B cell (primary cell): ENCODE data around the gene KRT39. TPM values are rescaled to one million over a fixed set of nuclear protein-coding genes. Genes with fewer than 3 reads are reported as not detected.

ENCODE experiments used
- ATAC-seq: fragments of 200-7000 bp; cut with Tn5 transposase; one replicate; pipeline ENCODE4 v1.10.0; 2021; ENCODE audit warnings: low read depth, mild to moderate bottlenecking, moderate number of reproducible peaks, moderate library complexity
- CTCF ChIA-PET: fragments of 350-600 bp; sonication (Branson Sonifier 250); formaldehyde crosslinking; loops from one replicate; lab custom pipeline; 2021; ENCODE audit warnings: antibody characterized with exemption, inconsistent platforms; lab: Charles Lee
- POLR2A ChIA-PET: fragments of 350-600 bp; sonication (Branson Sonifier 250); formaldehyde crosslinking; loops from one replicate; lab custom pipeline; 2021; ENCODE audit warnings: antibody characterized with exemption; lab: Charles Lee
- DNase-seq: peaks from one replicate; pipeline ENCODE4 v3.0.0; 2013
- H2AFZ ChIP-seq: 2 replicates; pipeline ENCODE4 v1.6.1; 2012; ENCODE audit warnings: mild to moderate bottlenecking, low read depth, low read length; ENCODE audit not compliant: insufficient read depth, poor library complexity, severe bottlenecking
- H3K27ac ChIP-seq, 2 donors: 1 replicate in 1 of 2; 2 replicates in 1 of 2; pipeline ENCODE4 v1.5.1; 2012 to 2013; ENCODE audit warnings: low read length in 2 of 2, mild to moderate bottlenecking in 2 of 2, moderate library complexity in 1 of 2
- H3K27me3 ChIP-seq, 4 experiments: fragments of 200-600 bp in 1 of 4; sonication (generic) in 1 of 4; replicated peaks in 1 of 4; 1 replicate in 2 of 4; 2 replicates in 2 of 4; pipeline versions ENCODE4 v1.6.1 to v1.7.0; 2013 to 2016; ENCODE audit warnings: low read length in 3 of 4, mild to moderate bottlenecking in 2 of 4, mixed read lengths in 1 of 4, moderate library complexity in 1 of 4; ENCODE audit not compliant: insufficient read depth in 4 of 4, control insufficient read depth in 3 of 4; ENCODE audit errors: control extremely low read depth in 1 of 4
- H3K36me3 ChIP-seq, 2 experiments: replicated peaks in 1 of 2; 1 replicate in 1 of 2; 2 replicates in 1 of 2; pipeline versions ENCODE4 v1.6.1 to v1.7.1; 2013; ENCODE audit warnings: low read length in 1 of 2; ENCODE audit not compliant: insufficient read depth in 2 of 2, control insufficient read depth in 1 of 2; ENCODE audit errors: control extremely low read depth in 1 of 2, extremely low read depth in 1 of 2
- H3K4me1 ChIP-seq, 2 donors: fragments of 200-600 bp in 1 of 2; sonication (generic) in 1 of 2; 1 replicate in 1 of 2; 2 replicates in 1 of 2; pipeline versions ENCODE4 v1.5.1 to v1.6.1; 2013 to 2017; ENCODE audit warnings: low read length in 2 of 2; ENCODE audit not compliant: control insufficient read depth in 2 of 2, insufficient read depth in 2 of 2
- H3K4me2 ChIP-seq: replicated peaks from 2 replicates; pipeline ENCODE3; 2012; ENCODE audit warnings: mild to moderate bottlenecking, low read depth, low read length; ENCODE audit not compliant: poor library complexity, severe bottlenecking
- H3K4me3 ChIP-seq, 5 experiments: fragments of 200-600 bp in 1 of 5; sonication (generic) in 1 of 5; 1 replicate in 3 of 5; 2 replicates in 2 of 5; pipeline versions ENCODE4 v1.5.1 to v1.7.0; 2011 to 2016; ENCODE audit warnings: low read length in 4 of 5, mild to moderate bottlenecking in 4 of 5, low read depth in 2 of 5, control low read depth in 1 of 5, moderate library complexity in 1 of 5; ENCODE audit not compliant: insufficient read depth in 1 of 5; ENCODE audit errors: control extremely low read depth in 1 of 5, extremely low read depth in 1 of 5
- H3K79me2 ChIP-seq: fragments of 200-600 bp; sonication (generic); one replicate; pipeline ENCODE4 v1.6.0; 2016; ENCODE audit warnings: low read length; ENCODE audit not compliant: control insufficient read depth, insufficient read depth
- H3K9ac ChIP-seq: fragments of 200-600 bp; sonication (generic); 2 replicates; pipeline ENCODE4 v1.6.1; 2017; ENCODE audit warnings: mild to moderate bottlenecking, low read length, moderate library complexity
- H3K9me3 ChIP-seq, 3 donors: one replicate each; pipeline versions ENCODE4 v1.6.1 to v1.7.1; 2013; ENCODE audit warnings: low read length in 2 of 3; ENCODE audit not compliant: control insufficient read depth in 2 of 3, insufficient read depth in 1 of 3; ENCODE audit errors: control extremely low read depth in 1 of 3
- H4K20me1 ChIP-seq: 2 replicates; pipeline ENCODE4 v1.6.0; 2012; ENCODE audit warnings: mild to moderate bottlenecking, low read length; ENCODE audit not compliant: insufficient read depth, control insufficient read depth, poor library complexity, severe bottlenecking
- H3K27ac Mint-ChIP-seq: one replicate; pipeline ENCODE4 v1.8.0; 2021; ENCODE audit warnings: mixed read lengths
- H3K27me3 Mint-ChIP-seq: one replicate; pipeline ENCODE4 v1.8.0; 2021; ENCODE audit warnings: mixed read lengths
- H3K4me1 Mint-ChIP-seq: one replicate; pipeline ENCODE4 v1.8.0; 2021; ENCODE audit warnings: mixed read lengths
- H3K4me3 Mint-ChIP-seq: one replicate; pipeline ENCODE4 v1.8.0; 2021; ENCODE audit warnings: mixed read lengths
- H3K9me3 Mint-ChIP-seq: one replicate; pipeline ENCODE4 v1.8.0; 2022; ENCODE audit warnings: mixed read lengths; ENCODE audit not compliant: insufficient read depth
- EZH2 ChIP-seq: IDR thresholded peaks from 2 replicates; pipeline ENCODE4 v1.6.1; 2012; ENCODE audit warnings: borderline replicate concordance, low read depth, mild to moderate bottlenecking, moderate library complexity, low read length; ENCODE audit not compliant: insufficient read depth, poor library complexity, severe bottlenecking
- WGBS: methylation state at CpG from one replicate; pipeline ENCODE4 v1.1.5; 2013; ENCODE audit warnings: missing lambda C conversion rate; ENCODE audit not compliant: insufficient coverage; 5-methylcytosine and 5-hydroxymethylcytosine counted together
- intact Hi-C: fragments of 100-400 bp; cut with micrococcal nuclease; formaldehyde crosslinking; loops from one replicate; pipeline ENCODE4 v1.10.0; 2022
- polyA plus RNA-seq: library from polyadenylated mRNA; depleted of rRNA; stranded (reverse); fragments of >200 nt; gene quantifications from 2 replicates; pipeline ENCODE4 v1.2.3, GENCODE V29; 2012
- total RNA-seq, 2 donors: library from RNA; stranded (reverse); fragments of 120-200 nt in 1 of 2; gene quantifications; 1 replicate in 1 of 2; 2 replicates in 1 of 2; pipeline versions ENCODE4 v1.2.3 to v1.2.4, GENCODE V29; 2013 to 2022
- TF ChIP-seq, protein P1 (sequence below): fragments of 200-600 bp; IDR thresholded peaks from one replicate; pipeline ENCODE4 v1.8.0; 2022; ENCODE audit warnings: antibody characterized with exemption, mild to moderate bottlenecking

KRT39 gene
- total and polyA plus RNA-seq, 2 donors (not counting 1 experiment from before 2014, with no cell fraction given) = not detected

DNA sequence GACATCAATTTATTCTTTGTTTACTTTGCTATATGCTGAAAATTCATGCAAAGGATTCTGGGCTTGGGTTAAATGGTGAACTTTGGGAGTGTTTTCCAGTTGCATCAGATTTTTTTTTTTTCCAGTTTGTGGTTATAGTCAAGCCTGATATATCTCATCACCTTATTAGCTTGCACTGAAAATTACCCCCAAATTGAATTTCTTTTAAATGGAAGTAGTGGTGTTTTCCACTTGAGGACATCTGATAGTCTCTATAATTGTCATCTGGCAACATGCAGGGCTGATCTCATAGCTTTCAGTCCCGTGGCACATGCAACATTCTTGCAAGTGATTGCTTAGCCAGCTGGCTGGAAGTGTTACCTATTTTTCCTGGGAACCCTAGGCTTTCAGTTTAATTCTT, 46.9 kb upstream of the KRT39 start:
- Mint-ChIP-seq H3K4me1 (no peaks in the 10 kb centered on the region), H3K9me3 (no peaks in the 10 kb centered on the region), H3K27me3 (peaks cover 14% of the 10 kb centered on the region), H3K4me3 (no peak overlapping the region), H3K27ac (no peak overlapping the region)
- Histone ChIP-seq H3K27me3 (no peaks in the 10 kb centered on the region), H3K4me1 (no peaks in the 10 kb centered on the region), H3K27ac (no peak overlapping the region), H3K4me3 (no peak overlapping the region), H3K9me3 (no peaks in the 10 kb centered on the region), H3K9ac (no peak overlapping the region), H3K36me3 (no peaks in the 10 kb centered on the region), H3K79me2 (no peaks in the 10 kb centered on the region), H3K4me2 (no peak overlapping the region), H4K20me1 (no peaks in the 10 kb centered on the region), H2AFZ (no peak overlapping the region)
- ATAC-seq (no peak), DNase-seq (no peak)
- WGBS = 83% methylated on average over 1 of the region's 1 CpG
- CTCF ChIA-PET = no interaction called here
- POLR2A ChIA-PET = no interaction called here
- intact Hi-C loops = no loop called here
- TF ChIP-seq EZH2 = no peak
- TF ChIP-seq, protein P1, sequence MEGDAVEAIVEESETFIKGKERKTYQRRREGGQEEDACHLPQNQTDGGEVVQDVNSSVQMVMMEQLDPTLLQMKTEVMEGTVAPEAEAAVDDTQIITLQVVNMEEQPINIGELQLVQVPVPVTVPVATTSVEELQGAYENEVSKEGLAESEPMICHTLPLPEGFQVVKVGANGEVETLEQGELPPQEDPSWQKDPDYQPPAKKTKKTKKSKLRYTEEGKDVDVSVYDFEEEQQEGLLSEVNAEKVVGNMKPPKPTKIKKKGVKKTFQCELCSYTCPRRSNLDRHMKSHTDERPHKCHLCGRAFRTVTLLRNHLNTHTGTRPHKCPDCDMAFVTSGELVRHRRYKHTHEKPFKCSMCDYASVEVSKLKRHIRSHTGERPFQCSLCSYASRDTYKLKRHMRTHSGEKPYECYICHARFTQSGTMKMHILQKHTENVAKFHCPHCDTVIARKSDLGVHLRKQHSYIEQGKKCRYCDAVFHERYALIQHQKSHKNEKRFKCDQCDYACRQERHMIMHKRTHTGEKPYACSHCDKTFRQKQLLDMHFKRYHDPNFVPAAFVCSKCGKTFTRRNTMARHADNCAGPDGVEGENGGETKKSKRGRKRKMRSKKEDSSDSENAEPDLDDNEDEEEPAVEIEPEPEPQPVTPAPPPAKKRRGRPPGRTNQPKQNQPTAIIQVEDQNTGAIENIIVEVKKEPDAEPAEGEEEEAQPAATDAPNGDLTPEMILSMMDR = no peak

DNA sequence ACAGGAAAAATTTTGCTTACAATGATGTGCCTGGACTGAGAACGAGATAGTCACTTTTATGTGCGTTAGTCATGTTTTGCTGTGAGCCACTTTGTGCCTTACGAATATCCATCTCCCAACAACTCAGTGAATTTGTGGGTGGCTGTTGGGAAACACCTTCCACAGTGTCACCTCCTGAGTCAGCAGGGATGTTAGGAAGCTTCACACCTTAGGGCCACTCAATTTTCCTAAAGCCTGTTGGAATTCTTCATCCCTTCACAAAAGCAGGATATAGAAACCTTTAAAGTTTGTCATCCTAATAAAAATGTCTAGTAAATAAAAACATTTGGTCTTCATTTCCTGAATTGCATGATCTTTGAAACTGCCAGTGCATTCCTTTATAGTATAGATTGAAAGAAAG, 46.4 kb upstream of the KRT39 start:
- Histone ChIP-seq H3K4me1 (no peaks in the 10 kb centered on the region), H3K27me3 (no peaks in the 10 kb centered on the region), H3K9ac (no peak overlapping the region), H3K4me3 (no peak overlapping the region), H3K27ac (no peak overlapping the region), H3K36me3 (no peaks in the 10 kb centered on the region), H2AFZ (no peak overlapping the region), H4K20me1 (no peaks in the 10 kb centered on the region), H3K79me2 (no peaks in the 10 kb centered on the region), H3K9me3 (no peaks in the 10 kb centered on the region), H3K4me2 (no peak overlapping the region)
- CTCF ChIA-PET = no interaction called here
- no peaks in the 10 kb centered on the region for H3K4me1 Mint-ChIP-seq
- no peak for ATAC-seq
- intact Hi-C loops = no loop called here
- peaks cover 14% of the 10 kb centered on the region for H3K27me3 Mint-ChIP-seq
- TF ChIP-seq, protein P1 = no peak
- TF ChIP-seq EZH2 = no peak
- POLR2A ChIA-PET = no interaction called here
- DNase-seq = no peak
- no peaks in the 10 kb centered on the region for H3K9me3 Mint-ChIP-seq
- no peak overlapping the region for H3K4me3 Mint-ChIP-seq
- no peak overlapping the region for H3K27ac Mint-ChIP-seq
- WGBS = no CpG with 5 or more reads among the region's 3 CpGs
